BJ (cell line): ENCODE data around the gene DNAJC5. TPM values are rescaled to one million over a fixed set of nuclear protein-coding genes. Genes with fewer than 3 reads are reported as not detected.

Experiments used
- CTCF ChIA-PET: fragments of 350-600 bp; formaldehyde crosslinking; extraction: SDS; loops from one replicate; lab custom pipeline; 2021; ENCODE audit warnings: antibody characterized with exemption, inconsistent platforms; lab: Yijun Ruan, JAX
- POLR2A ChIA-PET: fragments of 300-600 bp; sonication (Branson Sonifier 250); formaldehyde crosslinking; extraction: SDS; loops from one replicate; lab custom pipeline; 2021; ENCODE audit warnings: antibody characterized with exemption; lab: Charles Lee
- DNase-seq: peaks from one replicate; pipeline ENCODE4 v3.0.0-alpha.2; 2011; ENCODE audit warnings: low read depth
- H3K27me3 ChIP-seq: 2 replicates; pipeline ENCODE4 v1.6.0; 2011; ENCODE audit warnings: low read length; ENCODE audit not compliant: control insufficient read depth, insufficient read depth
- H3K36me3 ChIP-seq: 2 replicates; pipeline ENCODE4 v1.5.1; 2011; ENCODE audit warnings: low read length; ENCODE audit not compliant: control insufficient read depth, insufficient read depth
- H3K4me3 ChIP-seq: 2 replicates; pipeline ENCODE4 v1.5.1; 2011; ENCODE audit warnings: low read depth, mild to moderate bottlenecking, control low read depth, low read length
- polyA plus RNA-seq: library from polyadenylated mRNA; depleted of rRNA; stranded (reverse); fragments of >200 nt; gene quantifications from 2 replicates; pipeline ENCODE4 v1.2.3, GENCODE V29; 2011
- TF ChIP-seq, protein P1 (sequence below): IDR thresholded peaks from 2 replicates; pipeline ENCODE4 v1.5.1; 2011; ENCODE audit warnings: low read depth, mild to moderate bottlenecking, control low read depth, inconsistent platforms, low read length, moderate library complexity; ENCODE audit not compliant: insufficient read depth

The DNAJC5 gene
- polyA plus RNA-seq, 1 experiment: 45.6 TPM

DNA sequence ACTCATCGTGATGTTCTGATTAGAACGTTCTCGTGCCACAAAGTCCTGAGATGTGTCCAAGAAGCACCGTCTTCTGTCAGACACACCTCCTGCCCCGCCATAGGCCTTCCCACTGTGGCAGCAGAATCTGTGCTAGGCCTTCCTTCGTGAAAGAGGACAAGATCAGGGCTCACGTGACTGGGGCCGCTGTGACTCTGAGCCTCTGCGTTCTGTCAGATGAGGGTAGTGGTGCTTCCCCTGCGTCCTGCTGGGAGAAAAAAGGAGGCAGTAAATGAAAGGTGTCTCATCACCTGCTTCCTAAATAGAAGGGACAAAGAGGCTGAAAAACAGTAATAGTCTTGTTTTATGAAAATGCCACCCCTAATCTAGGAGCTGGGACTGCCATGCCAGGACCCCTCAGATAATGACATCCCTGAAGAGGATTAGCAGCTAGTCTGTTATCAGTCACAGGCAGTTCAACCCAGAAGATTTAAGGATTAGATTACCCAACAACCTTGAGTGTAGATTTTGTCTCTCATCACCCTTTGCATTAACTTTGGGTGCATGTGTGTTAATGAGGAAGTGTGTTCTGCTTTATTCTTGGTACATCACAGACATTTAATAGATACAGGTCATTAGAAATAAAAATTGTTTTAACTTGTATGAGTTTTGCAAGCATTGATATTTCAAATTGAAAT, 4.1 kb downstream of the DNAJC5 start:
- Histone ChIP-seq H3K4me3 (no peak overlapping the region), H3K27me3 (no peaks in the 10 kb centered on the region), H3K36me3 (peaks cover 1% of the 10 kb centered on the region; the same call in 1 of the 2 replicates)
- TF ChIP-seq, protein P1, sequence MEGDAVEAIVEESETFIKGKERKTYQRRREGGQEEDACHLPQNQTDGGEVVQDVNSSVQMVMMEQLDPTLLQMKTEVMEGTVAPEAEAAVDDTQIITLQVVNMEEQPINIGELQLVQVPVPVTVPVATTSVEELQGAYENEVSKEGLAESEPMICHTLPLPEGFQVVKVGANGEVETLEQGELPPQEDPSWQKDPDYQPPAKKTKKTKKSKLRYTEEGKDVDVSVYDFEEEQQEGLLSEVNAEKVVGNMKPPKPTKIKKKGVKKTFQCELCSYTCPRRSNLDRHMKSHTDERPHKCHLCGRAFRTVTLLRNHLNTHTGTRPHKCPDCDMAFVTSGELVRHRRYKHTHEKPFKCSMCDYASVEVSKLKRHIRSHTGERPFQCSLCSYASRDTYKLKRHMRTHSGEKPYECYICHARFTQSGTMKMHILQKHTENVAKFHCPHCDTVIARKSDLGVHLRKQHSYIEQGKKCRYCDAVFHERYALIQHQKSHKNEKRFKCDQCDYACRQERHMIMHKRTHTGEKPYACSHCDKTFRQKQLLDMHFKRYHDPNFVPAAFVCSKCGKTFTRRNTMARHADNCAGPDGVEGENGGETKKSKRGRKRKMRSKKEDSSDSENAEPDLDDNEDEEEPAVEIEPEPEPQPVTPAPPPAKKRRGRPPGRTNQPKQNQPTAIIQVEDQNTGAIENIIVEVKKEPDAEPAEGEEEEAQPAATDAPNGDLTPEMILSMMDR: no peak
- ChIA-PET CTCF (no interaction called here), POLR2A (no interaction called here)
- DNase-seq: no peak

DNA sequence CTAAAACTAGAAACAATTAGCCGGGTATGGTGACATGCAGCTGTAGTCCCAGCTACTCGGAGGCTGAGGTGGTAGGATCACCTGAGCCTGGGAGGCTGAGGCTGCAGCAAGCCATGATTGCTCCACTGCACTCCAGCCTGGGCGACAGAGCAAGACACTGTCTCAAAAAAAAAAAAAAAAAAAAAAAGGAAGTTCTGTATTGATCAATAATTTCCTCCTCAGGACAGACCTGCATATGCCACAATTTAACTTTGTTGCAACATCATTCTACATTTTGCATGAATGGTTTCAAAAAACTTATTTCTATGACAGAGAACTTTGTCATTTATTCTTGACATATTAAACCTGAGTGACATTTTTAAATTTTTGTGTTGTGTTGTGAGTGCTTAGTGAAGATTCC, 5.5 kb downstream of the DNAJC5 start:
- DNase-seq: no peak
- Histone ChIP-seq H3K4me3 (no peak overlapping the region), H3K36me3 (peaks cover 1% of the 10 kb centered on the region; the same call in 1 of the 2 replicates), H3K27me3 (no peaks in the 10 kb centered on the region)
- CTCF ChIA-PET: no interaction called here
- POLR2A ChIA-PET: no interaction called here
- TF ChIP-seq, protein P1: no peak

- ChIA-PET POLR2A (no interaction called here), CTCF (no interaction called here)
- H3K27me3 ChIP-seq: no peaks in the 10 kb centered on the region
- no peak overlapping the region for H3K4me3 ChIP-seq
- no peak for DNase-seq
- TF ChIP-seq, protein P1: no peak
- H3K36me3 ChIP-seq: no peaks in the 10 kb centered on the region
Measured at GRCh38 chr20:63903796-63904561, 9.1 kb downstream of the DNAJC5 start.

GRCh38 chr20:63908008-63908682, 13.2 kb downstream of the DNAJC5 start:
- Histone ChIP-seq H3K27me3 (no peaks in the 10 kb centered on the region), H3K4me3 (no peak overlapping the region), H3K36me3 (no peaks in the 10 kb centered on the region)
- no peak for DNase-seq
- POLR2A ChIA-PET: no interaction called here
- TF ChIP-seq, protein P1: no peak
- CTCF ChIA-PET: no interaction called here

DNA sequence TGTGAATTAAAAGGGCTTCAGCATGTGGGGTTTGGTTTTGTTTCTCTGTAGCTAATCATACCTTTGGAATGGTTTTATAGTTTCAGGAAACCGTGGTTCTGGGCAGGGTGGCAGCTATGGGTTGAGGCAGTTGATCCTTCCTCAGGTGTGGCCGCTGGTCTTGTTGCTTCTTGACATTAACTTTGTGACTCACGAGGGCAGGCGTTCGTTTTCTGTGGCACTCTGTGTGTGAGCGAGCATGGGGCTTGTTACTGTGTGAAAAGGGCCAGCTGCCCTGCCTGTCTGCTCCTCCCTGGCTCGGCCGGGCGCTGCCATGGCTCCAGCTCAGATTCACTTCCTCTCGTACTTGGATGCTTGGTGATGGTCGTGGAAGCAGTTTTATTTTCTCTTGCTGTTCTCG, 16.2 kb downstream of the DNAJC5 start:
- H3K36me3 ChIP-seq: no peaks in the 10 kb centered on the region
- CTCF ChIA-PET: interaction anchor here (1.8 kb wide), 1 partner anchor 15 kb away, joined by 4 read pairs; no protein-coding TSS in a partner anchor
- H3K27me3 ChIP-seq: no peaks in the 10 kb centered on the region
- H3K4me3 ChIP-seq: no peak overlapping the region
- TF ChIP-seq, protein P1: no peak
- POLR2A ChIA-PET: no interaction called here
- DNase-seq: no peak
